Measurements from ENCODE around the gene ZBTB4.
A peak's percentile ranks its signal among the peaks of the same experiment; 100 is the strongest.

Gene ZBTB4

GRCh38 chr17:7463372-7463846 lies 16.0 kb downstream of the ZBTB4 start:
- Histone ChIP-seq H3K4me1 (ENCODE audit: insufficient read depth, insufficient read length) (peaks cover 10% of the 10 kb centered on the region), H3K9me3 (ENCODE audit: insufficient read depth, low read length) (no peaks in the 10 kb centered on the region), H3K36me3 (ENCODE audit: insufficient read depth, insufficient read length, low read length) (peaks cover 30% of the 10 kb centered on the region), H3K9ac (ENCODE audit: insufficient read length, low read depth) (no peak overlapping the region), H3K4me3 (ENCODE audit: insufficient read length, low read depth) (no peak overlapping the region), H3K27me3 (ENCODE audit: insufficient read depth, insufficient read length) (no peaks in the 10 kb centered on the region)
- no peak for DNase-seq (ENCODE audit: low read depth, low spot score)
- TF ChIP-seq ZNF274 (IDR thresholded peaks at IDR 0.05; ENCODE audit: low read depth, low read length), result no peak
- TF ChIP-seq YY1 (IDR thresholded peaks at IDR 0.05; ENCODE audit: insufficient read depth, insufficient read length), result no peak
- no peak for TF ChIP-seq SUZ12 (IDR thresholded peaks at IDR 0.05; ENCODE audit: extremely low read depth, insufficient read depth, insufficient read length)

- Histone ChIP-seq H3K4me3 (ENCODE audit: insufficient read length, low read depth) (no peak overlapping the region), H3K27me3 (ENCODE audit: insufficient read depth, insufficient read length) (no peaks in the 10 kb centered on the region), H3K4me1 (ENCODE audit: insufficient read depth, insufficient read length) (peaks cover 10% of the 10 kb centered on the region), H3K9ac (ENCODE audit: insufficient read length, low read depth) (no peak overlapping the region), H3K9me3 (ENCODE audit: insufficient read depth, low read length) (no peaks in the 10 kb centered on the region), H3K36me3 (ENCODE audit: insufficient read depth, insufficient read length, low read length) (peaks cover 30% of the 10 kb centered on the region)
- TF ChIP-seq SUZ12 (IDR thresholded peaks at IDR 0.05; ENCODE audit: extremely low read depth, insufficient read depth, insufficient read length) (no peak), ZNF274 (IDR thresholded peaks at IDR 0.05; ENCODE audit: low read depth, low read length) (no peak), YY1 (IDR thresholded peaks at IDR 0.05; ENCODE audit: insufficient read depth, insufficient read length) (no peak)
- no peak for DNase-seq (ENCODE audit: low read depth, low spot score)
These were observed 16.7 kb downstream of the ZBTB4 start for GRCh38 chr17:7462474-7463371.

GRCh38 chr17:7460850-7461660 lies 18.4 kb downstream of the ZBTB4 start:
- TF ChIP-seq YY1 (IDR thresholded peaks at IDR 0.05; ENCODE audit: insufficient read depth, insufficient read length) (no peak), SUZ12 (IDR thresholded peaks at IDR 0.05; ENCODE audit: extremely low read depth, insufficient read depth, insufficient read length) (no peak), ZNF274 (IDR thresholded peaks at IDR 0.05; ENCODE audit: low read depth, low read length) (no peak)

GRCh38 chr17:7459961-7460545 lies 19.4 kb downstream of the ZBTB4 start:
- no peak for DNase-seq (ENCODE audit: low read depth, low spot score)
- Histone ChIP-seq H3K9me3 (ENCODE audit: insufficient read depth, low read length) (no peaks in the 10 kb centered on the region), H3K9ac (ENCODE audit: insufficient read length, low read depth) (no peak overlapping the region), H3K27me3 (ENCODE audit: insufficient read depth, insufficient read length) (no peaks in the 10 kb centered on the region), H3K36me3 (ENCODE audit: insufficient read depth, insufficient read length, low read length) (peaks cover 18% of the 10 kb centered on the region), H3K4me3 (ENCODE audit: insufficient read length, low read depth) (no peak overlapping the region), H3K4me1 (ENCODE audit: insufficient read depth, insufficient read length) (peaks cover 10% of the 10 kb centered on the region)
- TF ChIP-seq YY1 (IDR thresholded peaks at IDR 0.05; ENCODE audit: insufficient read depth, insufficient read length), result no peak
- TF ChIP-seq SUZ12 (IDR thresholded peaks at IDR 0.05; ENCODE audit: extremely low read depth, insufficient read depth, insufficient read length), result no peak
- TF ChIP-seq ZNF274 (IDR thresholded peaks at IDR 0.05; ENCODE audit: low read depth, low read length), result no peak

More at GRCh38 chr17:7460850-7461660, 18.4 kb downstream of the ZBTB4 start:
- Histone ChIP-seq H3K36me3 (ENCODE audit: insufficient read depth, insufficient read length, low read length) (peaks cover 22% of the 10 kb centered on the region), H3K9ac (ENCODE audit: insufficient read length, low read depth) (no peak overlapping the region), H3K9me3 (ENCODE audit: insufficient read depth, low read length) (no peaks in the 10 kb centered on the region), H3K4me3 (ENCODE audit: insufficient read length, low read depth) (no peak overlapping the region), H3K27me3 (ENCODE audit: insufficient read depth, insufficient read length) (no peaks in the 10 kb centered on the region), H3K4me1 (ENCODE audit: insufficient read depth, insufficient read length) (peaks cover 13% of the 10 kb centered on the region)
- DNase-seq (ENCODE audit: low read depth, low spot score), result no peak

GRCh38 chr17:7448461-7448860 lies 31.0 kb downstream of the ZBTB4 start:
- no peak overlapping the region for H3K9ac ChIP-seq (ENCODE audit: insufficient read length, low read depth)
- H3K4me3 ChIP-seq (ENCODE audit: insufficient read length, low read depth), result no peak overlapping the region
- peaks cover 12% of the 10 kb centered on the region for H3K27me3 ChIP-seq (ENCODE audit: insufficient read depth, insufficient read length)
- peaks cover 2% of the 10 kb centered on the region for H3K4me1 ChIP-seq (ENCODE audit: insufficient read depth, insufficient read length)
- H3K36me3 ChIP-seq (ENCODE audit: insufficient read depth, insufficient read length, low read length), result no peaks in the 10 kb centered on the region
- DNase-seq (ENCODE audit: low read depth, low spot score), result no peak
- H3K9me3 ChIP-seq (ENCODE audit: insufficient read depth, low read length), result no peaks in the 10 kb centered on the region
- no peak for TF ChIP-seq ZNF274 (IDR thresholded peaks at IDR 0.05; ENCODE audit: low read depth, low read length)
- no peak for TF ChIP-seq SUZ12 (IDR thresholded peaks at IDR 0.05; ENCODE audit: extremely low read depth, insufficient read depth, insufficient read length)
- no peak for TF ChIP-seq YY1 (IDR thresholded peaks at IDR 0.05; ENCODE audit: insufficient read depth, insufficient read length)

GRCh38 chr17:7445619-7445968 lies 33.8 kb downstream of the ZBTB4 start:
- peak overlapping the region; percentile 42 for H3K4me3 ChIP-seq (ENCODE audit: insufficient read length, low read depth)
- TF ChIP-seq SUZ12 (IDR thresholded peaks at IDR 0.05; ENCODE audit: extremely low read depth, insufficient read depth, insufficient read length) (no peak), ZNF274 (IDR thresholded peaks at IDR 0.05; ENCODE audit: low read depth, low read length) (no peak), YY1 (IDR thresholded peaks at IDR 0.05; ENCODE audit: insufficient read depth, insufficient read length) (no peak)
- H3K36me3 ChIP-seq (ENCODE audit: insufficient read depth, insufficient read length, low read length), result no peaks in the 10 kb centered on the region
- H3K4me1 ChIP-seq (ENCODE audit: insufficient read depth, insufficient read length), result peaks cover 4% of the 10 kb centered on the region
- H3K27me3 ChIP-seq (ENCODE audit: insufficient read depth, insufficient read length), result peaks cover 29% of the 10 kb centered on the region
- DNase-seq (ENCODE audit: low read depth, low spot score), result no peak
- no peaks in the 10 kb centered on the region for H3K9me3 ChIP-seq (ENCODE audit: insufficient read depth, low read length)
- peak overlapping the region; percentile 50 for H3K9ac ChIP-seq (ENCODE audit: insufficient read length, low read depth)
